HEK293 (cell line): Measurements from ENCODE around the gene CDC42BPA.

Experiments used
- GLI4 ChIP-seq: fragments of 450-650 bp; formaldehyde crosslinking; IDR thresholded peaks from 2 replicates; pipeline ENCODE4 v1.5.1; 2016; ENCODE audit warnings: missing biosample characterization, missing genetic modification characterization
- KLF7 ChIP-seq: fragments of 450-650 bp; formaldehyde crosslinking; IDR thresholded peaks from 2 replicates; pipeline ENCODE4 v1.5.1; 2016; ENCODE audit warnings: missing biosample characterization, missing genetic modification characterization, borderline replicate concordance
- ZNF140 ChIP-seq: fragments of 450-650 bp; formaldehyde crosslinking; IDR thresholded peaks from 2 replicates; pipeline ENCODE4 v1.5.1; 2016; ENCODE audit warnings: missing biosample characterization, missing genetic modification characterization
- ZNF211 ChIP-seq: fragments of 450-650 bp; formaldehyde crosslinking; IDR thresholded peaks from 2 replicates; pipeline ENCODE4 v1.5.1; 2016; ENCODE audit warnings: low read depth, missing biosample characterization, missing genetic modification characterization
- ZNF548 ChIP-seq: fragments of 450-650 bp; formaldehyde crosslinking; IDR thresholded peaks from 2 replicates; pipeline ENCODE4 v1.5.1; 2016; ENCODE audit warnings: missing biosample characterization, missing genetic modification characterization
- TF ChIP-seq, protein P1 (sequence below): fragments of 450-650 bp; formaldehyde crosslinking; IDR thresholded peaks from 2 replicates; pipeline ENCODE4 v1.5.1; 2016; ENCODE audit warnings: missing biosample characterization, missing genetic modification characterization

DNA sequence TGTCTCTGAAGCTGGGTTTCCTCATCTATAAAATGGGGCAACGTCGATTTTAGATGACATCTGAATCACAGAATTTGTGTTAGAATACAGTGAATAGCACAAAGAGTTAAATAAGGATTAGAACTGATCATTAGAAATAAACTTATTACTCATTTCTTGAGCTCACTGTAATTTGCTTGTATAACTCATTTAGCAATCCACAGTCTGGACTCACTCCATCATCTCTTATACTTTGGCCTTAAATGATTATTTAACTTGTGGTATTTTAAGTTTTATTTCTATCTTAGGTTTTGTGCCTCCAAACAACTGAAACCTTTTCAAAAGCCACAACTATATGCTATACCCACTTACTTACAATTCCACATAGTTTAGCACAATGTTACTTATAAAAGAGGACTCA lies 128.0 kb downstream of the CDC42BPA start:
- no peak for TF ChIP-seq GLI4
- no peak for TF ChIP-seq ZNF548 (tag by site-specific recombination)
- TF ChIP-seq, protein P1, sequence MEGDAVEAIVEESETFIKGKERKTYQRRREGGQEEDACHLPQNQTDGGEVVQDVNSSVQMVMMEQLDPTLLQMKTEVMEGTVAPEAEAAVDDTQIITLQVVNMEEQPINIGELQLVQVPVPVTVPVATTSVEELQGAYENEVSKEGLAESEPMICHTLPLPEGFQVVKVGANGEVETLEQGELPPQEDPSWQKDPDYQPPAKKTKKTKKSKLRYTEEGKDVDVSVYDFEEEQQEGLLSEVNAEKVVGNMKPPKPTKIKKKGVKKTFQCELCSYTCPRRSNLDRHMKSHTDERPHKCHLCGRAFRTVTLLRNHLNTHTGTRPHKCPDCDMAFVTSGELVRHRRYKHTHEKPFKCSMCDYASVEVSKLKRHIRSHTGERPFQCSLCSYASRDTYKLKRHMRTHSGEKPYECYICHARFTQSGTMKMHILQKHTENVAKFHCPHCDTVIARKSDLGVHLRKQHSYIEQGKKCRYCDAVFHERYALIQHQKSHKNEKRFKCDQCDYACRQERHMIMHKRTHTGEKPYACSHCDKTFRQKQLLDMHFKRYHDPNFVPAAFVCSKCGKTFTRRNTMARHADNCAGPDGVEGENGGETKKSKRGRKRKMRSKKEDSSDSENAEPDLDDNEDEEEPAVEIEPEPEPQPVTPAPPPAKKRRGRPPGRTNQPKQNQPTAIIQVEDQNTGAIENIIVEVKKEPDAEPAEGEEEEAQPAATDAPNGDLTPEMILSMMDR (tag by site-specific recombination): no peak
- TF ChIP-seq KLF7 (tag by site-specific recombination): no peak
- no peak for TF ChIP-seq ZNF211 (tag by site-specific recombination)
- no peak for TF ChIP-seq ZNF140 (tag by site-specific recombination)
